Thyroid gland (tissue), 4 donors: ENCODE results near the gene ADRA2B.

Source experiments
- POLR2A ChIP-seq, 2 donors: fragments of 450-650 bp; IDR thresholded peaks; one replicate each; pipeline ENCODE4 v1.6.1; 2017; ENCODE audit warnings: antibody characterized with exemption in 2 of 2, mild to moderate bottlenecking in 2 of 2, moderate library complexity in 1 of 2
- TF ChIP-seq, protein P1 (sequence below), 6 experiments: fragments of 200-600 bp in 3 of 6; fragments of 450-650 bp in 3 of 6; sonication (generic) in 3 of 6; IDR thresholded peaks; one replicate each; pipeline ENCODE4 v1.5.1; 2016 to 2019; ENCODE audit warnings: antibody characterized with exemption in 6 of 6, mild to moderate bottlenecking in 2 of 6, inconsistent platforms in 1 of 6, moderate library complexity in 1 of 6

- TF ChIP-seq, protein P1, sequence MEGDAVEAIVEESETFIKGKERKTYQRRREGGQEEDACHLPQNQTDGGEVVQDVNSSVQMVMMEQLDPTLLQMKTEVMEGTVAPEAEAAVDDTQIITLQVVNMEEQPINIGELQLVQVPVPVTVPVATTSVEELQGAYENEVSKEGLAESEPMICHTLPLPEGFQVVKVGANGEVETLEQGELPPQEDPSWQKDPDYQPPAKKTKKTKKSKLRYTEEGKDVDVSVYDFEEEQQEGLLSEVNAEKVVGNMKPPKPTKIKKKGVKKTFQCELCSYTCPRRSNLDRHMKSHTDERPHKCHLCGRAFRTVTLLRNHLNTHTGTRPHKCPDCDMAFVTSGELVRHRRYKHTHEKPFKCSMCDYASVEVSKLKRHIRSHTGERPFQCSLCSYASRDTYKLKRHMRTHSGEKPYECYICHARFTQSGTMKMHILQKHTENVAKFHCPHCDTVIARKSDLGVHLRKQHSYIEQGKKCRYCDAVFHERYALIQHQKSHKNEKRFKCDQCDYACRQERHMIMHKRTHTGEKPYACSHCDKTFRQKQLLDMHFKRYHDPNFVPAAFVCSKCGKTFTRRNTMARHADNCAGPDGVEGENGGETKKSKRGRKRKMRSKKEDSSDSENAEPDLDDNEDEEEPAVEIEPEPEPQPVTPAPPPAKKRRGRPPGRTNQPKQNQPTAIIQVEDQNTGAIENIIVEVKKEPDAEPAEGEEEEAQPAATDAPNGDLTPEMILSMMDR (IDR thresholded peaks at IDR 0.05) = no peak
- no peak for TF ChIP-seq POLR2A (IDR thresholded peaks at IDR 0.05)
Observed at GRCh38 chr2:96159084-96159830, 42.9 kb upstream of the ADRA2B start.
